T-helper 1 cell (primary cell): ENCODE results near the gene PHGDH.
A peak's percentile ranks its signal among the peaks of the same experiment; 100 is the strongest.
"Not testable (repeated sequence)": the region's sequence is repeated elsewhere in the genome, so short reads cannot be mapped to it uniquely, and the experiment has no call there.

Experiments
- DNase-seq, 5 donors: peaks; one replicate each; pipeline ENCODE4 v3.0.0-alpha.2; 2012 to 2020
- total RNA-seq, 4 donors: gene quantifications; one replicate each; lab custom pipeline; 2026; lab: John Stamatoyannopoulos, UW

PHGDH gene
- 0 to 1.8 (median 0.80) reads per million in 4 donors for total RNA-seq

- DNase-seq, result peak in 1 of 5 donors; percentile 85
Observed at GRCh38 chr1:119711804-119712341, at the start of gene PHGDH. TSS of gene PHGDH (plus strand) at chr1:119711934. CDS start at chr1:119712023, 89 bp downstream.

DNA sequence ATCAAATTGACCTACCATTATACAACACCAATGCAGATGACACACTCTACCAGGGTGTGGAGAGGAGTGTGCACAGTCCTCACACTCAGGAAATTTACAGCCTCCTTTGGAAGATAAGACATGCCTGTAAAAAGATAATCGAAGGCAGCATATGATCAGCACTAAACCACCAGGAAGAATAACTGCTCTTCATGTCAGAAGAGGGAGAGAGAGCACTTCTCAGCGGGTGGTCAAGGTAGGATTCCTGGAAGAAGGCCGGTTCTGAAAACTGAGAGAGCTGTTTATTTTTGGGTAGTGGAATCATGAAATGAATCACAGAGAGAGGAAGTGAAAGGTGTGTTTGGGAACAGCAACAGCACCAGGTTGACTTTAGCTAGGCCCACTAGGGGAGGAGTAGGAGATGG is 49.7 kb upstream of the PHGDH start:
- DNase-seq, result no peak

DNA sequence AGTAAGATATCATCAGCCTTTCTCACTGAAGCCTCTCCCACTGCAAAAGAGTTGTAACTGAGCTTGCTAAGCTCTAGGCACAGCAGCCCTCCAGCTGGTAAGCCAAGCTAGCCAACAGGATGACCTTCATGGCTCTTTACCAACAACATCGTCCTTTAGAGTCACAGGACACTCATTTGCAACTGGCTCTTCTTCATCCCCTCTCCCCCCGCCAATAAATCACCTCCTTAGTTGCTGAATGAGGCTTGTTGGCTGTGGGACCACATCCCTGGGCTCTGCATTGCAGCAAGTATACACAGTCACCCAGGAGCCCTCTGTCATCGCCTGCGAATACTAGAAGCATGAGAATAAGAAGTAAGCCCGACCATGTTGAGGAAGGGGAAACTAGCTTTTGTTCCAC is 47.7 kb upstream of the PHGDH start:
- DNase-seq, result no peak

DNA sequence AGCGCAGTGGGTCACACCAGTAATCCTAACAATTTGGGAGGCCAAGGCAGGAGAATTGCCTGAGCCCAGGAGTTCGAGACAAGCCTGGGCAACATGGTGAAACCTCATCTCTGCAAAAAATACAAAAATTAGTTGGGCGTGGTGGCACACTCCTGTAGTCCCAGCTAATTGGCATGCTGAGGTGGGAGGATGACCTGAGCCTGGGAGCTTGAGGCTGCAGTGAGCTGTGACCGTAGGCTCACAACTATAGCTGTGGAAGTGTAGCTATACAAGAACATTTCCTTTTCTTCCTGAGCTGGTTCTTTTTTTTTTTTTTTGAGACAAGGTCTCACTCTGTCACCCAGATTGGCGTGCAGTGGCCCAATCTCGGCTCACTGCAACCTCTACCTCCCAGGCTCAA is 44.6 kb upstream of the PHGDH start:
- DNase-seq, result no peak

DNA sequence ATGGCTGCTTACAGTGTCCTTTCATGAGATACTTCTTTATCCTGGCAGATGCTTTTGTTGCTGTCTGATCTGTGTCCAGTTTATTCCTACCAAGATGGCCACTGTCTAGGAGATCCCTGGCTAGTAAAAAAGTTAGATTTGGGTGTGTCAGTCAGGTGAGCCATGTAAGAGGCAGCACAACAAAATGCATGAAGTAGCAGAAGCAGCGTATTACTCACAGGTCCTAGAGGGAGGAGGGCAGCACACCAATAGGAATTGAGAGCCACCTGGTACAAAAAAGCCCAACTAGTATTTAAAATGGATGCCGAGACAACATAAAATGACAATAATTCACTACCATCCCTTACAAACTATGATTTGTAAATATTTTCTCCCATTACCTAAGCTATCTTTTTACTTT is 40.8 kb upstream of the PHGDH start:
- DNase-seq, result no peak

- no peak for DNase-seq
Observed at GRCh38 chr1:119673171-119673940, 38.4 kb upstream of the PHGDH start.

GRCh38 chr1:119674111-119674526 is 37.6 kb upstream of the PHGDH start:
- DNase-seq, result no peak

- no peak for DNase-seq
Observed at GRCh38 chr1:119674835-119675289, 36.9 kb upstream of the PHGDH start.

DNA sequence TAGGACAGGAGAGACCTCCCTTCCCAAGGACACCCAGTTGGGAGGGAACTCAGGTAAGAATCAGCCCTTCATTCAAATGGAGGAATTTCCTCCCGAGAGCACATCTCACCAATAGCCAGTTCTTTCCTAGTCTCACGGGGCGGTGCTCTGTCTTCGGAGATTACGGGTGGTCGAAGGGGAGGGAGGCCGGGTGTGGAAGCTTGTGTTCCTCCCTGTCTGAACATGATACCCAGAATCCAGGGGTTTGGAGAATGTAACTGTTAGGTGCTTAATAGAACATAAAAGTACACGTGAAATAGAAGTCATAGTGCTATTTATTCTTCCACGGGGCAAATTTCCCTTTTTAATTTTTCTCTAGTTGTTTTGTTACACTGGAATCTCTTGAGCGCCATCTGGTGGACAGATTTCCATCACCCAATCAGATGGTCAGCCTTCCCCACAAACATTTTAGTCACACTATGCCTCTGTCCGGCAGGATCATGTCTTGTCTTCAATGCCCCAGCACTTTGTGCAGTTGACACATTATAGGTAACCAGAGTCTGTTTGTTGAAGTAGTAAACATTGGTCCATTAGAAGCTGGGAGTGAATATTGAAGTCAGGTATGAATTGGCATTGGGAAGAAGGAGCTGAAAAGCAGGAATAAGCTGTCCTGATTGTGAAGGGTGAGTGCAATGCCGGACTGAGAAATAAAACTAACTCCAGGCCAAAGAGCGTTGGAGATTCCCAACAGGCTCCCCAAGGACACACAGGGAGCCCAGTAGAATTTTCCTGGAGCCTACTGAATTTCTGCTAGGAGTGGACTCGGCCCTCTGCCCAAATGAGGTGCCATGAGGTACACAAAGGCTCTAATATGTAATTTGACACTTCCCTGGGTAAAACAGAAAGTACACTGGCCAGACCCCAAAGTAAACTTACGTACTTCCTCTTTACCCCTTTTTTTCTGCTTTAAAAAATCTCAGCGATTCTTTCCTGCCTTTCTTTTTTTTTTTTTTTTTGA is 36.1 kb upstream of the PHGDH start:
- peak in 4 of 5 donors; percentile 12 to 56 (median 40) for DNase-seq

- no peak for DNase-seq
Observed at GRCh38 chr1:119676571-119677206, 35.0 kb upstream of the PHGDH start.

GRCh38 chr1:119679223-119679622 is 32.5 kb upstream of the PHGDH start:
- DNase-seq, result no peak

- DNase-seq, result no peak
Observed at GRCh38 chr1:119680193-119680592, 31.5 kb upstream of the PHGDH start.

DNA sequence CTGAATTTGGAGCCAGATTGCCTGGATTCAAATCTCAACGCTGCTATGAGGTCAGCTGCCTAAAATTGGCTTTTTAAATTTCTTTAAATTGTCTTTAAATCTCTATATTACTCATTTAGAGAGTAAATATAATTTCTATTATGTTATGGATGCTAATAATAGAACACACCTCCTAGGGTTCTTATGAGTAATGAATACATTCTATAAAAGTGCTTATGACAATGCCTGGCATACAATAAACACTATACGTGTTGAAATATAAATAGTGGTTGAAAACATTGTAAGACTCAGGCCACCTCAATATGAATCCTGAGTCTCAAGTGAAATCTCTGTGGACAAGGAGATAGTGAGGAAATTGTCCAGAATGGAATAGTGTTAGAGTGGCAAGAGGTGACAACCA is 31.0 kb upstream of the PHGDH start:
- no peak for DNase-seq

- DNase-seq, result no peak
Observed at GRCh38 chr1:119681560-119681959, 30.2 kb upstream of the PHGDH start.

GRCh38 chr1:119682141-119682540 is 29.6 kb upstream of the PHGDH start:
- no peak for DNase-seq

GRCh38 chr1:119683893-119684292 is 27.8 kb upstream of the PHGDH start:
- no peak for DNase-seq

- DNase-seq, result no peak
Observed at GRCh38 chr1:119686661-119687060, 25.1 kb upstream of the PHGDH start.

GRCh38 chr1:119687434-119688079 is 24.2 kb upstream of the PHGDH start:
- no peak for DNase-seq

DNA sequence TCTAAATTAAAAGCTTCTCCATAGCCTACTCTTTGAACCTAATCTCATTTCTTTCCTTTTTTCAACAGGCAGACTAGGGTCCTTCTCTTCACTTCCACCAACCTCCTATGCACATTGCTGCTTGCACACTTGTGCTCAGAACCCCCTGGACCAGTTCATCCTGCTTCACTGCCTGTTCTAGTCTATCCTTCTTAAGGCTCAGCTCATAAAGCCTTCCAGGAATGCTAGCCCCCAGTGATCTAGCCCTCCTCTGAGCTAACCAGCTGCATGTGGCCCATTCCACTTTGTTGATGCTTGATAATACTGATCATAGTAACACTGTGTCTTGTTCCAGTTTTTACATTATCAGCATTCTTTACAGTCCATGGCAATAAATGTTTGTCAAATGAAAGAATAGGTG is 22.9 kb upstream of the PHGDH start:
- DNase-seq, result no peak

DNA sequence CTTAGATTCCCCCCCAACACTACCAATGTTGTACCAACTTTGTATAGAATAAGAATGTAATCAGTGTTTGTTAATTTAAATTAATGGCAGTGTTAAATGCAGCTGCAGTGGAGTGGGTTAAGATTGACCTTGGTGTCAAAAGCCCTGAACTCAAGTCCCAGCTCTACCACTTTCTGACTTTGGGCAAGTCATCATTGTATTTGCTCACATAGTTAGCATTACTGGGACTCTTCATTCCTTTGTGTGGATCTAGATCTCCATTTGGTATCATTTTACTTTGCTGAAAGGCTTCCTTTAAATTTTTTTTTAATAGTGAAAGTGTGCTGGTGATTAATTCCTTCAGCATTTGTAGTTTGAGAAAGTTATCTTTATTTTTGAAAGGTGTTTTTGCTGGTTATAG is 22.2 kb upstream of the PHGDH start:
- DNase-seq, result no peak

- DNase-seq, result not testable (repeated sequence)
Observed at GRCh38 chr1:119696863-119697262, 14.9 kb upstream of the PHGDH start.

- DNase-seq, result no peak
Observed at GRCh38 chr1:119697598-119697997, 14.1 kb upstream of the PHGDH start.
